HG03432 (cell line): ENCODE measurements around the gene KCNK3.

Experiments
- ATAC-seq: cut with Tn5 transposase; IDR thresholded peaks from one replicate; pipeline ENCODE4 v1.9.1; 2021; ENCODE audit warnings: mild to moderate bottlenecking, moderate library complexity; ENCODE audit not compliant: unreplicated experiment

KCNK3 gene

DNA sequence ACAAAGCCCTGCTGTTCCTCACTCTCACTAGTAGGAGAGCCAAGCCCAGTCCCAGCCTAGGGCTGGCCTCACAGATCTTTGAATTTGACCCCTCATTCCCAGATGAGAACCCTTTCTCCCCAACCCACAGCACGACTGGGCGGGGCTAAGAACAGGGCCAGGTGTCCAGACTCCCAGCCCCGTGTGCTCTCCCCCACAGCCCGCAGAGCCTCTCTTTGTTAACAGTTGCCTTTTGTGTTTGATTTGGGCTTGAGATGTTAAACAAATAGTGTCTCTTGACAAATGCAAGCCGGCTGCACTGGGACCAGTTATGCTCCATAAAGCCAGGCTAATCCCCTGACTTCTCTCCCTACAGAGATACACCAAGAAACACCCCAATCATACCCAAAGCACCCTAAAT, 4.7 kb upstream of the KCNK3 start:
- ATAC-seq, result no peak

- no peak for ATAC-seq
These were observed 1.4 kb upstream of the KCNK3 start for GRCh38 chr2:26691161-26691560.

DNA sequence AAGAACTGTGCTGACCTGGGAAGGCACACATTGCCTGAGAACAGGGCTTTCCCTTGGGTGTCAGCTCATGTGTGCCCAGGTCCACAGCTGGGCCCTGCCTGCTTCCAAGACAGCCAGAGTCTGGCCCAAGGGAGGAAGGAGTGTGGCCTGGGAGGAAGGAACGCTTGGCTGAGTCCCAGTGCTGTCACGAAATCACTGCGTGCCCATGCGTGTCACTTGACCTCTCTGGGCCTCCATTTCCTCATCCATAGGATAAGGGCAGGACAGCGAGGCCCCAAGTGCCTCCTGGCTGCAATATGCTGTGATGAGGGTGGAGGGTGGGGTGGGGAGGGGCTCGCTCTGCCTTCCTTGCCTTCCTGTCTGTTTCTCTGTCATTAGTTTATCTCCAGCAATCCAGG, 642 bp upstream of the KCNK3 start:
- no peak for ATAC-seq

DNA sequence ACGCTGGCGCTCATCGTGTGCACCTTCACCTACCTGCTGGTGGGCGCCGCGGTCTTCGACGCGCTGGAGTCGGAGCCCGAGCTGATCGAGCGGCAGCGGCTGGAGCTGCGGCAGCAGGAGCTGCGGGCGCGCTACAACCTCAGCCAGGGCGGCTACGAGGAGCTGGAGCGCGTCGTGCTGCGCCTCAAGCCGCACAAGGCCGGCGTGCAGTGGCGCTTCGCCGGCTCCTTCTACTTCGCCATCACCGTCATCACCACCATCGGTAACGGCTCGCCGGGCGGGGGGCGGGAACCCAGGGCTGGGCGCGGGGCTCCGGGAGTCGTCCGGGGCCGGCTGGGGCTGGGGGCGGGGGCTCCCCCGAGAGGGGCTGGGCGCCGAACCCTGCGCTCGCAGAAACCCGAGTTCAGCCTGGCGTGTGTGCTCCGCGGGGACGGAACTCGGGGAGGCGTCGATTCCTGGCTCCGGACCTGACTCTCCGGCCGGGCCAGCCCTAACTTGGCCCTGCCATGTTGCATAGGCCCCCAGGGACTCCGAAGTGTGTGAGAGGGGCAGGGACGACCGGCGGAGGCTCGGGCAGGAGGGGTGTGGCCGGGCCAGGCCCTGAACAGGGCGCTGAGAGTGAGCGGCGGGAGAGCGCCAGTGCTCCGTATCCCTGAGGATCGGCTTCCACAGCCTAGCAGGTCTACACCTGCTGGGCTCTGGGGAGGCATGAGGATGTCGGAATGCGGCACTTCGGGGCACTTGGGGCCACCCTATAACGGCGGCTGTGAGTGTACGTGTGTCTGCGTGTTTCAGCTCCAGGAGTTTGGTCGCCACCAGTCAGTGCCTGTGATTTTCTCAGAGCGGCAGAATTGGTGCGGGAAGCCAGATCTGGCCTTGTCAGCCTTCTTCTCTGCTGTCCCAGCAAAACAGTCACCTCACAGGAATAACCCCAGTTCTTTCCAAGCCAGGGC, 651 bp downstream of the KCNK3 start:
- ATAC-seq, result no peak

DNA sequence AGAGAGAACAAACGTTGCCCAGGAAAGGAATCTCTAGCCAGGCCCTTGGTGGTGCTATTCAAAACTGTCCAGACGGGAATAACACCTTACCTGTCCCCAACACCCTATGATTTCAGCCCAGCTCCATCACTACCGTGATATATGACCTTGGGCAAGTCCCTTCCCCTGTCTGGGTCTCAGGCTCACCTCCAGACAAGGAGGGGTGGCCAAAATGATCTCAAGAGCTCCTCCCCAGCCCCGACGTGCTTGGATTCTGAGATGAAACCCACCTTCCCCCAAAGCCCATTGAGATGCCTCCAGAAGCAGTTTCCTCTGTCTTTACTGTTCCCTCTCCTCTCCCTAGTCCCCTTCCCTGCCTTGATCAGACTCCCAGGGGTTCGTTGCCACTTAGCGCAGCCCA, 1.5 kb downstream of the KCNK3 start:
- no peak for ATAC-seq

DNA sequence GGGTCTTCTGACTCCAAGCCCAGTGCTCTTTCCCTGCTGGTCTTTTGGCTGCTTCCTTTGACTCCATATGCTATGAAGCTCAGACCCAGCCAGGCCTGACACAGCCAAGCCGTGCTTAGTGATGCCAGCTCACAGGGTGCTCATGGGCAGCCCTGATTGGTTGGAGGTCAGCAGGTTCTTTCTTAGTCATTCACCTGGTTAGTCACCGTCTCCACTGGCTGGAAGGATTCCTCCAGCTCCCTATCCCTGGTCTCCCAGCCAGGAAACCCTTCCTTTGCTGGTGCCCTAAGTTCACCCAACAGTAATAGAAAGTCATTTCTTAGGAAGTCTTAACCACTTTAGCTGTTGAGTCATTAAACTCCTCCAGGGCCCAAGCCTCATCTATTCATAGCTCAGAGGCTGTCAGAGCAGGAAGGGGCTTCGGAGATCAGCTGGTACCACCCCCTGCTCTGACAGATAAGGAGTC, 3.9 kb downstream of the KCNK3 start:
- no peak for ATAC-seq

DNA sequence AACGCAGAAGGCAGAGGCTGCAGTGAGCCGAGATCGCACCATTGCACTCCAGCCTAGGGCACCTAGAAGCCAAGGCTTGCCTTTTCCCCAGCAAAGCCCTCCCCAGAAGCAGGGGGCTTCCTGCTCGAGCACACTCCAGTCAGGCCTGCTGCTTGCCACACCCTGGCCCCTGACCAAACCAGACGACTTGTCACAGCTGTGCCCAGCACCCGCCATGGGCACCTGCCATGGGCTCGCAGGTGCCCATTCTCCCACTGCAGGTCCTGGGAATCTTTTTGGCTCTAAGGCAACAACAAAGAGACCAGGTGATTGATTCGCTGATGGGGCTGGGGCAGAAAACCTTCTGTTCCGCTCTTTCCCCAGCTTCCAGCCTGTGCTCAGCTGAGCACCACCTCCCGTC, 4.9 kb downstream of the KCNK3 start:
- no peak for ATAC-seq

DNA sequence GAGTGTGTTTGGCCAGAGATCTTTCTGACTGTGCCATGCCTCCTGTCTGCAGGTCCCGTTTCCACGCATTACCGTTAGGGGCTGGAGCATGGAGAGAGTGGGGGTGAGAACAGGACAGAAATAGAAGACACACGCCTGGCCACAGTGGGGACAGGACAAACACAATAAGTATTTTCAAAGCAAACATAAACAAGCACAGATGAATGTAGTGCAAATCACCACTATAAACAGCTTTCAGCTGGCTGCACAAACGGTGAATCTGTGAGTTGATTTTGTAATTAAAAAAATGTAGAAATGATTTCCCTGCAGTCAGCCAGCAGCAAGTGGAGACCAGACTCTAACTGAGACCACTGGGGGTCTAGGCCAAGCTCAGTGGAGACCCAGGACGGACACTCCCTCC, 6.8 kb downstream of the KCNK3 start:
- no peak for ATAC-seq

DNA sequence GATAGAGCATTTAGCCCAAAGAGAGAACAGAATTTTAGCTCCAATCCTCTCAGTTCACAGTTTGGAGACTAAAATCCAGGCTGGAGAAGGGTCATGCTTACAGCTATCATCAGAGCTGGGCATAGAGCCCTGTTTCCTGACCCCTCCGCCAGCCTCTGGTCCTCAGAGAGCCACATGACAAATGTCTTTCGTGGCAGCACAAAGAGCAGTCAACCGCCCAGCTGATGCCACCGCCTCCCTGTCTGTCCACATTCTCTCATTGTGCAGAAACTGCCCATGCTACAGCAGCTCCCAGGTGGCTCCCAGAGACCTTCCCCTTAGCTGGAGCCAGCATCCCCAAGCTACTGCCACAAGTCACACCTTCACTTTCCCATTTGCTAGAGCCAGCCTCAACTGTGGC, 7.6 kb downstream of the KCNK3 start:
- no peak for ATAC-seq

GRCh38 chr2:26701596-26701995, 9.1 kb downstream of the KCNK3 start:
- ATAC-seq, result no peak

DNA sequence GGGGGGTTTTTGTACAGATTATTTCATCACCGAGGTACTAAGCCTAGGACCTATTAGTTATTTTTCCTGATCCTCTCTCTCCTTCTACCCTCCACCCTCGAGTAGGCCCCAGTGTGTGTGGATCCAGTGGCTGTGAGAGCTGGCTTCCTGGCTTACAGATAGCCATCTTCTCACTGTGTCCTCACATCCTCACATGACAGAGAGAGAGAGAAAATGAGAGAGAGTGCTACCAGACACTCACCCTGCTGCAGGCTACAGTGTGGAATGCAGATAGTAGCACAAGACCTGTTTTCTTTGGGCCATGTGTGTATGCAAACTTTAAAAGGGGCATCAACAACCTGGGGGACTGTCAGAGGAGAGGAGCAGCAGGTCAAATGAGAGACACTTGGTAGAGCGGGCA, 9.5 kb downstream of the KCNK3 start:
- no peak for ATAC-seq

GRCh38 chr2:26704441-26704977, 12.0 kb downstream of the KCNK3 start:
- no peak for ATAC-seq

DNA sequence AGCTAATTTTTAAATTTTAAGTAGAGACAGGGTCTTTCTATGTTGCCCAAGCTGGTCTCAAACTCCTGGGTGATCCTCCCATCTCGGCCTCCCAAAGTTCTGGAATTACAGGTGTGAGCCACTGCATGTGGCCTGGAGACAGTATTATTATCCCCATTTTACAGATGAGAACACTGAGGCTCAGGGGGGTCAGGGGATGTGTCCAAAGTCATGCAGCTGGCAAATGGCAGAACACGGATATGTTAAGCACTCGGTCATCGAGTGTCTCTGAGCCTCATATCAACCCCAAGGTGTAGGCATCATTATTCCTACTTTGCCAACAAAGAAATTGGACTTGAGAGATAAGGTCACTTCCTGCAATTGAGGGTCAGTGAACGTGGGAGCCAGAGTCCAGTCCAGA, 12.6 kb downstream of the KCNK3 start:
- ATAC-seq, result no peak

GRCh38 chr2:26706093-26706492, 13.6 kb downstream of the KCNK3 start:
- no peak for ATAC-seq

GRCh38 chr2:26706616-26707473, 14.3 kb downstream of the KCNK3 start:
- ATAC-seq, result no peak

DNA sequence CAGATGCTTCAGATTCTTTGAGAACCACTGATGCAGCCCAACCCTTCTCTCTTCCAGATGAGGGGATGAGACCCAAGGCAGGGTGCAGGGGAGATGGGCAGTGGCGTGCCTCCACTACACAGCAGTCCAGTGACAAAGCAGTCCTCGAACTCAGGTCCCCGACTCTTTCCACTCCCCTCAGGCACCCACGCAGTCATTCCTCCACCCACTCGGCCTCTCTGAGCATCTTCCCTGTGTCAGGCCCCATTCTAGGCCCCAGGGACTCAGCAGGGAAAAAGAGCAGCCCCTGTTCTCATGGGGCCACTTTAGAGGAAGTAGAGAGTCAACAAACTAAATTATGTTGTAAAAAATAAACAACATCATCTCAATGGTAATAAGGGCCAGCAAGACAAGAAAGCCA, 15.2 kb downstream of the KCNK3 start:
- no peak for ATAC-seq

GRCh38 chr2:26708457-26708856, 15.9 kb downstream of the KCNK3 start:
- ATAC-seq, result no peak

DNA sequence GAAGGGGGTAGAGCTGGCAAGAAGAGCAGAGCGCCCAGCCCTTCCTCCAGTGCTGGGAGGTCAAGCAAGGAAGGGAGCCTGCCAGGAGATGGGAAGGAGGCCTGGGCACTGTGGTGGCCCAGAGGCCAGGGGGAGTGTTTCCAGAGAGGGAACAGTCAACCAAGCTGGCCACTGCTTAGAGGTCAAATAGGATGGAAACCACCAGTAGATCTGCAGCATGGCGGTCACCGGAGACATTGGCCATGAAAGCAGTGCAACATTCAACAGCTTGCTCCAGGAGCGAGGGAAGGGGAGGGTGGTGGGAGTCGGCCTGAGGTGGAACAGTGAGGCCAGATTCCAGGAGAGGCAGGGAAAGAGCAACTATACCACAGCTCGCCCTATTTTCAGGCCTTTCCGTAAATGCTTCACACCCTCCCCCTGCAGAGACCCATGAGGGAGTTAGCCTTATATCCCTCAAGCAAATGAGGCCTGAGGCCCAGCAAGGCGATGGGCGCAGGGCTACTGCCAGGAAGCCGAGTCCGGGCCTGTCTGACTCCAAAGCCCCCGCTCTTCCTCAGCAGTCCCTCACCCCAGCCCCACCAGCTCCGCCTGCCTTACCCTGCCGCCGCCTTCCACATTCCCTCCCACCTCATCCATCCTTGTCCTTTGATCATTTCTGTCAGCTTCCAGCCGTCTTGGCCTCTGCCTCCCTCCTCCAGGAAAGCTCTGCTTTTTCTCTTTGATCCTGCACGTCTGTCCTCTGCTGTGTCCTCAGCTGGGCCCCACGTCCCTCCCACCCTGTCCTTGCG, 17.0 kb downstream of the KCNK3 start:
- no peak for ATAC-seq

- no peak for ATAC-seq
These were observed 17.6 kb downstream of the KCNK3 start for GRCh38 chr2:26710145-26710544.

DNA sequence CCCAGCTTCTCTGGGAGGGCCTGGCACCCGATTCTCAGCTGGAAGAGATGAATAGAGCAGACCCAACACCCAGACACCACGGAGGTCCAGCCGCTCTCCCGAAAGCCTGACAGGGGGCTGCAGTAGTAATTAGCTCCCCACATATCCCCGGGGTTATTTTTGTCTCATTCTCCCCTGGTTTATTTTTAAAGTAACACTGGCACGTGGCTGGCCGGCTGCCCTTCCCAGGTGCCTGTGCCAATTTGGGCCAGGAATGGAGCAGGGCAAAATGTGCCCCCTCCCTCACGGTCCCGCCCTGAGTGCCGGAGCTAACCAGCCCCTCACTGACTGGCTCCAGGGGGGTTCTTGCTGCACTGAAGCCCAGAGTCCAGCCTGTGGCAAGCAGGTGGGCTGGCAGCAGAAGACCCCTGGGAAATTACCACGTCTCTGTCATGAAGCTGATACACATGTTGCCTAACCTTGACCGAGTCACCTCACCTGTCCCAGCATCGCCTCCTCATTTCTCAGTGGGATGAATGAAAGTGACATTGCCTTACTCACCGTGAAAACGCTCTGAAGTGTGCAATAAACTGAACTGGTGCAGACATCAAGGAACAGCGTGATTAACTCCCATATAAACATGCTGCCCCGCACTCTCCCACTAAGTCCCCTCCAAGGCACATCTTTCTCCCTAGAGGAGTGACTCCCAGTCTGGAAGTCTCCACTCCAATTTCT, 18.4 kb downstream of the KCNK3 start:
- ATAC-seq, result no peak
